Measurements from ENCODE around the gene HACD4.

GRCh38 chr9:20988061-20988460, 43.4 kb downstream of the HACD4 start:
- TF ChIP-seq CTCF (IDR thresholded peaks at IDR 0.05; ENCODE audit: poor library complexity) (no peak), EZH2 (IDR thresholded peaks at IDR 0.05; ENCODE audit: borderline replicate concordance) (no peak)

Data from hepatocyte (in vitro differentiated cells).